ENCODE measurements around the gene METRNL. TPM values are rescaled to one million over a fixed set of nuclear protein-coding genes. Genes with fewer than 3 reads are reported as not detected.

METRNL gene
- total and polyA plus RNA-seq, 8 donors, result 12.7 to 61.8 (median 19.2) TPM

DNA sequence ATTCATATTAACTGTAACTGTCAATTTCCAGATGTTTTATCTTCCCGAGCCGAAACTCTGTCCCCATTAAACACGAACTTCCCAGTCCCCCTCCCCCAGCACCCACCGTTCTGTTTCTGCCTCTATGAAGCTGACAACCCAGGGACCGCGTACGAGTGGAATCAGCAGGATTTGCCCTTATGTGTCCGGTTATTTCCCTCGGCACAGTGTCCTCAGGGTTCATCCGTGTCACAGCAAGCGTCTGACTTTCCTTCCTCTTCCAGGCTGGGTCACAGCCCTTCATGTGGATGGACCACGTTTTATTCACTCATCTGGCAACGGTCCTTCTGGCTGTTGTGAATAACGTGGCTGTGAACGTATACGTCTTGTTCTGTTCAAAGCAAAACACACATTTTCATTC lies 31.3 kb downstream of the METRNL start:
- Histone ChIP-seq H3K4me1 (peaks cover 8 to 16% of the 10 kb centered on the region in 2 donors), H3K9me3 (no peaks in the 10 kb centered on the region), H3K27me3 (peaks cover 0 to 24% of the 10 kb centered on the region in 2 donors), H3K27ac (peak overlapping the region; percentile 72 to 79), H3K36me3 (no peaks in the 10 kb centered on the region), H3K4me3 (no peak overlapping the region)
- ATAC-seq (peak; percentile 7), DNase-seq (peak in 2 of 4 donors; percentile 56 to 67)
- intact Hi-C loops (cut with DNase I), result no loop called here
- TF ChIP-seq, protein P1, sequence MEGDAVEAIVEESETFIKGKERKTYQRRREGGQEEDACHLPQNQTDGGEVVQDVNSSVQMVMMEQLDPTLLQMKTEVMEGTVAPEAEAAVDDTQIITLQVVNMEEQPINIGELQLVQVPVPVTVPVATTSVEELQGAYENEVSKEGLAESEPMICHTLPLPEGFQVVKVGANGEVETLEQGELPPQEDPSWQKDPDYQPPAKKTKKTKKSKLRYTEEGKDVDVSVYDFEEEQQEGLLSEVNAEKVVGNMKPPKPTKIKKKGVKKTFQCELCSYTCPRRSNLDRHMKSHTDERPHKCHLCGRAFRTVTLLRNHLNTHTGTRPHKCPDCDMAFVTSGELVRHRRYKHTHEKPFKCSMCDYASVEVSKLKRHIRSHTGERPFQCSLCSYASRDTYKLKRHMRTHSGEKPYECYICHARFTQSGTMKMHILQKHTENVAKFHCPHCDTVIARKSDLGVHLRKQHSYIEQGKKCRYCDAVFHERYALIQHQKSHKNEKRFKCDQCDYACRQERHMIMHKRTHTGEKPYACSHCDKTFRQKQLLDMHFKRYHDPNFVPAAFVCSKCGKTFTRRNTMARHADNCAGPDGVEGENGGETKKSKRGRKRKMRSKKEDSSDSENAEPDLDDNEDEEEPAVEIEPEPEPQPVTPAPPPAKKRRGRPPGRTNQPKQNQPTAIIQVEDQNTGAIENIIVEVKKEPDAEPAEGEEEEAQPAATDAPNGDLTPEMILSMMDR (IDR thresholded peaks at IDR 0.05), result no peak

DNA sequence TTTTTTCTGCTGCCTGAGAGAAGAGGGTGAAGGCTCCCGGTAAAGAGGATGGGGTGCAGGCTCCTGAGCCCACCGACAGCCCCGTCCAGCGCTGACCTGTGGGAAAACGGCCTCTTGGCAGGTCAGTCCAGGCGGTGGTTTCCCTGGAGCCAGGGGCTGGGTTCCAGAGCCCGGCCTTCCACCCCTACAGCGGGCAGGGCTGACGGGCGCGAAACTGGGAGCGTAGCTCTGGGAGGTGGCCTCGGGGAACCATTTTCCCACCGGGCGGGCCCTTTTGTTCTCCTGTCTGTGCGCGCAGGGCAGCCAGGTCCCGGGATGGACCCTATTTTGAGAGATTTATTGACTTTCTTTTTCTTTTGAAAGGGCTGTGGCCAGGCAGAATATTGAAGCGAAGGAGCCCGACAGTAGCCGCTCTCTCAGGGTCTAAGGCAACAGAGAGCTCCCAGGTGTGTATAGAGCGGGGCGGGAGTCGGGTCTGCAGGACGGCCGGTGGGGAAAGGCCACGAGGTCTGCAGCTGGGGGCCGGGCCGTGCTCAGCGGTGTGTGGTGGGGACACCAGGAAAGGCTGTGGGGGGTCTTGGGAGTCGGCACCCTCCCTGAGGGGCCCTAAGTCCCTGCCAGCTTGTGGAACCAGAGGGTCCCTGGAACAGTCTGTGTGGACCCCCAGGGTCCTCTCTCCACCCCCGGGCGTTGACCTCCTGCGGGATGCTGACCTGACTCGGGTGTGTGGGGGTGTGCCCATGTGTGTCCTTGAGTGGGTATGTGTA lies 32.3 kb downstream of the METRNL start:
- H3K4me1 ChIP-seq, result peaks cover 8 to 16% of the 10 kb centered on the region in 2 donors
- H3K27ac ChIP-seq, result no peak overlapping the region
- H3K27me3 ChIP-seq, result peaks cover 0 to 21% of the 10 kb centered on the region in 2 donors
- TF ChIP-seq, protein P1 (IDR thresholded peaks at IDR 0.05), result no peak
- DNase-seq (no peak), ATAC-seq (no peak)
- no peaks in the 10 kb centered on the region for H3K9me3 ChIP-seq
- intact Hi-C loops (cut with DNase I), result no loop called here
- no peaks in the 10 kb centered on the region for H3K36me3 ChIP-seq
- H3K4me3 ChIP-seq, result no peak overlapping the region

DNA sequence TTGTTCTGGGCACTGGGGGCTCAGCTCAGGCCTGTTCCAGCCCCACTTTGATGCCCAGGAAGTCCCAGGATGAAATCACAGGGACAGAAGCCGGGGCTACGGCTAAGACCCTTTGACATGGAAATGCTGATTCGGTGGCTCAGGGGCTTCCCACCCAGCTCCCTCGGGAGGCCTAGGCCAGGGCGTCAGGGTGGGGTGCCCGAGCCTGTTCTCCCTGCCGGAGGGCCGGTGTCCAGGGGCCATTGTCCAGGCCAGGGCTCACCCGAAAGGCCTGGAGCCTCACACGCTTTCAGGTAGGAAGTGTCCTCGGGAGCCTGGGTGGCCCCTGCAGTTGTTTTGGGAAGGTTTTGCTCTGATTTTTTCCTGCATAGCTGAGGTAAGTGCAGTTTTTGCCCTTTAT lies 34.0 kb downstream of the METRNL start:
- H3K9me3 ChIP-seq, result no peaks in the 10 kb centered on the region
- peaks cover 0 to 22% of the 10 kb centered on the region in 2 donors for H3K27me3 ChIP-seq
- peaks cover 8 to 16% of the 10 kb centered on the region in 2 donors for H3K4me1 ChIP-seq
- no peak overlapping the region for H3K27ac ChIP-seq
- ATAC-seq (no peak), DNase-seq (no peak)
- H3K36me3 ChIP-seq, result no peaks in the 10 kb centered on the region
- intact Hi-C loops (cut with DNase I), result no loop called here
- no peak overlapping the region for H3K4me3 ChIP-seq
- TF ChIP-seq, protein P1 (IDR thresholded peaks at IDR 0.05), result no peak

DNA sequence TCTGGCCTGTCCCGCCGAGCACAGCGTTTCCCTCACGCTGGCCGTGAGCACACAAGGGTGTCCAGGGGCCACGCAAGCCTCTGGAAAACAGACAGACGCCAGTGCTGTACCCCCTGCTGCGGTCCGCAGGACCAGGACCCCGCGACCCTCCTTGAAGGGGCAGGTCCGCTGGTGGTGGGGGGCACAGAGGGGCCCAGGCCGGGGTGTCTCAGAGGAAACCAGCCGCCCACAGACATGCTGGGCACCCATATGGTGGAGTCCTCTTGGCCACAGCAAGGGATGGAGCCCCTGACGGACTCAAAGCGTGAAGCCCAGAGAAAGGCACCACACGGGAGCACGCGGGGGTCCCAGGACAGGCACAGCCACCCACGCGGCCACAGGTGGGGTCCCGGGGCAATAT lies 34.4 kb downstream of the METRNL start:
- H3K36me3 ChIP-seq, result no peaks in the 10 kb centered on the region
- DNase-seq (peak in 1 of 4 donors; percentile 63), ATAC-seq (no peak)
- H3K27me3 ChIP-seq, result peaks cover 0 to 26% of the 10 kb centered on the region in 2 donors
- H3K9me3 ChIP-seq, result no peaks in the 10 kb centered on the region
- intact Hi-C loops (cut with DNase I), result no loop called here
- TF ChIP-seq, protein P1 (IDR thresholded peaks at IDR 0.05), result no peak
- peaks cover 8 to 16% of the 10 kb centered on the region in 2 donors for H3K4me1 ChIP-seq
- H3K4me3 ChIP-seq, result no peak overlapping the region
- H3K27ac ChIP-seq, result no peak overlapping the region

DNA sequence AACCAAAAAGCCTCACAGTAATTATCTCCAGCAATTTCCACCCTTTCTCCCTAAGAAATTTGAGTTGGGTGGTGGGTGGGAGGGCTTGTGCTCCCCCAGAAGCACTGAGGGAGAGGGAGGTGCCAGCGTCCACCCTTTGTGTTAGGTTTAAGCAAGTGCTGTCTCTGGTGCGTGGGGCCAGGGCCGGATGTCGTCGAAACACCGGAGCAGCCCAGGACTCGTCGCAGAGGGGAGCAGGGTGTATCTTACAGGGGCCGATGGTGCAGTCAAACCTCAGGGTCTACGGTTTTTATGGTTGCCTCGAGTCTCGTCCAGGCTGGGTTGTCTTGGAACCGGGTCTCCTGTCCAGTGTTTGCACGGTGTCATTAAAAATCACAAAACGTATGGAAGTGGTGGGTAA lies 35.3 kb downstream of the METRNL start:
- H3K4me1 ChIP-seq, result peaks cover 5 to 12% of the 10 kb centered on the region in 2 donors
- H3K36me3 ChIP-seq, result no peaks in the 10 kb centered on the region
- H3K4me3 ChIP-seq, result no peak overlapping the region
- H3K27ac ChIP-seq, result no peak overlapping the region
- ATAC-seq, result no peak
- intact Hi-C loops (cut with DNase I), result no loop called here
- DNase-seq, result peak in 1 of 4 donors; percentile 54
- peaks cover 0 to 29% of the 10 kb centered on the region in 2 donors for H3K27me3 ChIP-seq
- H3K9me3 ChIP-seq, result no peaks in the 10 kb centered on the region
- TF ChIP-seq, protein P1 (IDR thresholded peaks at IDR 0.05), result no peak
